ENCODE results near the gene NR4A2. TPM values are rescaled to one million over a fixed set of nuclear protein-coding genes. Genes with fewer than 3 reads are reported as not detected.
"Not testable (repeated sequence)": the region's sequence is repeated elsewhere in the genome, so short reads cannot be mapped to it uniquely, and the experiment has no call there.

NR4A2 gene
- total RNA-seq, 1 donor from 2014 or later = 8.3 TPM

DNA sequence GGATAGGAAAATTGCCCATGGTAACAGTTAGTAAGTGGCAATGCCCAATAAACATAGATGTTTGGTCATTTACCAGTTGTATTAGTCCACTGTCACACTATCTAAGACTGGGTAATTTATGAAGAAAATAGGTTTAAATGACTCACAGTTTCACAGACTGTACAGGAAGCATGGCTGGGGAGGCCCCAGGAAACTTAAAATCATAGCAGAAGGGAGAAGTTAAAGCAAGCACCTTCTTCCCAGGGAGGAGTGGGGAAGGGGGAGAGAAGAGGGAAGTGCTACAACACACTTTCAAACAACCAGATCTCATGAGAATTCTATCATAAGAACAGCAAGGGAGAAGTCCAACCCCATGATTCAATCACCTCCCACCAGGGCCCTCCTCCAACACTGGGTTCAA is 23.4 kb downstream of the NR4A2 start:
- H3K9me3 Mint-ChIP-seq (ENCODE audit: low read depth) = peaks cover 4% of the 10 kb centered on the region
- no peak overlapping the region for H3K4me3 Mint-ChIP-seq (ENCODE audit: low read depth)
- H3K27ac Mint-ChIP-seq = no peak overlapping the region
- peaks cover 2% of the 10 kb centered on the region for H3K27me3 Mint-ChIP-seq
- H3K36me3 Mint-ChIP-seq (ENCODE audit: insufficient read depth) = no peaks in the 10 kb centered on the region
- TF ChIP-seq, protein P1, sequence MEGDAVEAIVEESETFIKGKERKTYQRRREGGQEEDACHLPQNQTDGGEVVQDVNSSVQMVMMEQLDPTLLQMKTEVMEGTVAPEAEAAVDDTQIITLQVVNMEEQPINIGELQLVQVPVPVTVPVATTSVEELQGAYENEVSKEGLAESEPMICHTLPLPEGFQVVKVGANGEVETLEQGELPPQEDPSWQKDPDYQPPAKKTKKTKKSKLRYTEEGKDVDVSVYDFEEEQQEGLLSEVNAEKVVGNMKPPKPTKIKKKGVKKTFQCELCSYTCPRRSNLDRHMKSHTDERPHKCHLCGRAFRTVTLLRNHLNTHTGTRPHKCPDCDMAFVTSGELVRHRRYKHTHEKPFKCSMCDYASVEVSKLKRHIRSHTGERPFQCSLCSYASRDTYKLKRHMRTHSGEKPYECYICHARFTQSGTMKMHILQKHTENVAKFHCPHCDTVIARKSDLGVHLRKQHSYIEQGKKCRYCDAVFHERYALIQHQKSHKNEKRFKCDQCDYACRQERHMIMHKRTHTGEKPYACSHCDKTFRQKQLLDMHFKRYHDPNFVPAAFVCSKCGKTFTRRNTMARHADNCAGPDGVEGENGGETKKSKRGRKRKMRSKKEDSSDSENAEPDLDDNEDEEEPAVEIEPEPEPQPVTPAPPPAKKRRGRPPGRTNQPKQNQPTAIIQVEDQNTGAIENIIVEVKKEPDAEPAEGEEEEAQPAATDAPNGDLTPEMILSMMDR (IDR thresholded peaks at IDR 0.05; ENCODE audit: unreplicated experiment) = no peak
- no peak for DNase-seq (ENCODE audit: low spot score, unreplicated experiment)
- peaks cover 3% of the 10 kb centered on the region for H3K4me1 Mint-ChIP-seq (ENCODE audit: low read depth)

DNA sequence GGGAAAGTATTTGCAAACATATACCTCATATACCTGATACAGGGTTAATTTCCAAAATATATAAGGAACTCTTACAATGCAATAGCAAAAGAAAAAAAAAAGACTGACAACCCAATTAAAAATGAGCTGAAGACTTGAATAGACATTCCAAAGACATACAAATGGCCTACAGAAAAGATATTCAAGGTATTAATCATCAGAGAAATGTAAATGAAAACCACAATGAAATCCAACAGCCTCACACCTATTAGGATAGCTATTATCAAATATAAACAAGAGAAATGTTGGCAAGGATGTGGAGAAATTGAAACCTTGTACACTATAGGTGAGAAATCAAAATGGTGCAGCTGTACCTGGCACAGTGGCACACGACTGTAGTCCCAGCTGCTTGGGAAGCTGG is 25.7 kb downstream of the NR4A2 start:
- H3K9me3 Mint-ChIP-seq (ENCODE audit: low read depth) = peaks cover 7% of the 10 kb centered on the region
- peaks cover 3% of the 10 kb centered on the region for H3K4me1 Mint-ChIP-seq (ENCODE audit: low read depth)
- H3K36me3 Mint-ChIP-seq (ENCODE audit: insufficient read depth) = no peaks in the 10 kb centered on the region
- DNase-seq (ENCODE audit: low spot score, unreplicated experiment) = no peak
- no peak overlapping the region for H3K27ac Mint-ChIP-seq
- TF ChIP-seq, protein P1 (IDR thresholded peaks at IDR 0.05; ENCODE audit: unreplicated experiment) = no peak
- peaks cover 2% of the 10 kb centered on the region for H3K27me3 Mint-ChIP-seq
- no peak overlapping the region for H3K4me3 Mint-ChIP-seq (ENCODE audit: low read depth)

DNA sequence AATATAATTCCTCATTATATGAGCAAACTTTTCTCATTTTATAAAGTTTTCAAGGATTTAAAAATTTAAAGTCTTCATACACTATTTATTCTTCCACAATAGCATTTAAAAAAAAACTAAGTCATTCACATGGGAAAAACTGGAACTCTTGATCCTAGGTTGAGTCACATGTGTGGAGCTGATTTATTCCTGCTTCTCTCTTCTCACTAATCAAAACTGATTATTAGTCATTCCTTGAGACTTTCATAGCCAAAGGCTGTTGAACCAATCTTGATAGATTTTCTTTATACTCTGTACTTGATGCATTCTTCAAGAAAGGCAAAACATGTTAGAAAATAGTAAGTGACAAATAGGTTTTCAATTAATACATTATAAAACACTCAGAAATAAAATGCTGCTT is 27.4 kb downstream of the NR4A2 start:
- H3K9me3 Mint-ChIP-seq (ENCODE audit: low read depth) = peaks cover 9% of the 10 kb centered on the region
- H3K4me3 Mint-ChIP-seq (ENCODE audit: low read depth) = no peak overlapping the region
- TF ChIP-seq, protein P1 (IDR thresholded peaks at IDR 0.05; ENCODE audit: unreplicated experiment) = no peak
- no peak for DNase-seq (ENCODE audit: low spot score, unreplicated experiment)
- peaks cover 2% of the 10 kb centered on the region for H3K27me3 Mint-ChIP-seq
- H3K36me3 Mint-ChIP-seq (ENCODE audit: insufficient read depth) = no peaks in the 10 kb centered on the region
- no peaks in the 10 kb centered on the region for H3K4me1 Mint-ChIP-seq (ENCODE audit: low read depth)
- H3K27ac Mint-ChIP-seq = no peak overlapping the region

DNA sequence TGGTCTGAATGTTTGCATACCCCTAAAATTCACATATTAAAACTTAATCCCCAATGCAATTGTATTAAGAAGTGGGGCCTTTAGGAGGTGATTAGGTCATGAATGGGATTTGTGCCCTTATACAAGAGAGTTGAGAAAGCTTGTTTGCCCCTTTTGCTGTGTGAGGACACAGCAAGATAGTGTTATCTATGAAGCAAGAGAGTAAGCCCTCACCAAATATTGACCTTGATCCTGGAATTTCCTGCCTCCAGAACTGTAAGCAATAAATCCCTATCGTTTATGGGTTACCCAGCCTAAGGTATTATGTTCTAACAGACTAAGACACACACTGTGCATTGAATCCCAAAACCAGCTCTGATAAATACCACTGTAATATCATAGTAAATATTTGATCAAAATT is 32.2 kb downstream of the NR4A2 start:
- Mint-ChIP-seq H3K27ac (no peak overlapping the region), H3K9me3 (ENCODE audit: low read depth) (peaks cover 14% of the 10 kb centered on the region), H3K4me3 (ENCODE audit: low read depth) (no peak overlapping the region), H3K36me3 (ENCODE audit: insufficient read depth) (peaks cover 4% of the 10 kb centered on the region), H3K4me1 (ENCODE audit: low read depth) (no peaks in the 10 kb centered on the region), H3K27me3 (no peaks in the 10 kb centered on the region)
- no peak for DNase-seq (ENCODE audit: low spot score, unreplicated experiment)
- TF ChIP-seq, protein P1 (IDR thresholded peaks at IDR 0.05; ENCODE audit: unreplicated experiment) = no peak

DNA sequence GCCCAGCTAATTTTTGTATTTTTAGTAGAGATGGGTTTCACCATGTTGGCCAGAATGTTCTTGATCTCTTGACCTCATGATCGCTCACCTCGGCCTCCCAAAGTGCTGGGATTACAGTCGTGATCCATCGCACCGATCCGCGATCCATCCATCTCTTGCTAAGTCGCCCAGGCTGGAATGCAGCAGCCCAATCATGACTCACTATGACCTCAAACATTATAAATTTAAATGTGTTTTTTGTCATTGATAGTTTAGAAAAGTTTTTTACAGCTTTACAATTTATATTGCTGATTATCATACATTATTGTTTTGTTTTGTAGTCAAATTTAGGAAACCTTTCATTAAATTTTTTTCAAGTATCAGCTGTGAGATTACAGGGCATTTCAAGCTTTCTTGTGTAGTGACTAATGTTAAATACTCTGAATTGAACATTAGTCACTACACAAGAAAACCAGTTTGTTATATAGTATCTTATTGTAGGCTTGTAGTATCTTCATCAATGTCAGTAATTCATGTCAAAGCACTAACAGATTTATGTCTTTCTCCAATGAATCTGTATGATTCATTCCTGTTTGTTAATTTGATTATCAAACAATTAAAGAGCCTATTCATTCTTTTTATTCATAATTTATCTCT is 37.5 kb downstream of the NR4A2 start:
- no peak for DNase-seq (ENCODE audit: low spot score, unreplicated experiment)
- Mint-ChIP-seq H3K4me3 (ENCODE audit: low read depth) (no peak overlapping the region), H3K27me3 (no peaks in the 10 kb centered on the region), H3K36me3 (ENCODE audit: insufficient read depth) (peaks cover 3% of the 10 kb centered on the region), H3K4me1 (ENCODE audit: low read depth) (no peaks in the 10 kb centered on the region), H3K9me3 (ENCODE audit: low read depth) (peaks cover 9% of the 10 kb centered on the region), H3K27ac (no peak overlapping the region)
- TF ChIP-seq, protein P1 (IDR thresholded peaks at IDR 0.05; ENCODE audit: unreplicated experiment) = no peak

DNA sequence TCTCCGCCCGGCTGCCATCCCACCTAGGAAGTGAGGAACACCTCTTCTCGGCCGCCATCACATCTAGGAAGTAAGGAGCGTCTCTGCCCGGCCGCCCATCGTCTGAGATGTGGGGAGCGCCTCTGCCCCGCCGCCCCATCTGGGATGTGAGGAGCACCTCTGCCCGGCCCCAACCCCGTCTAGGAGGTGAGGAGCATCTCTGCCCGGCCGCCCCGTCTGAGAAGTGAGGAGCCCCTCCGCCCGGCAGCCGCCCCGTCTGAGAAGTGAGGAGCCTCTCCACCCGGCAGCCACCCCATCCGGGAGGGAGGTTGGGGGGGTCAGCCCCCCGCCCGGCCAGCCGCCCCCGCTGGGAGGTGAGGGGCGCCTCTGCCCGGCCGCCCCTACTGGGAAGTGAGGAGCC is 39.1 kb downstream of the NR4A2 start:
- DNase-seq (ENCODE audit: low spot score, unreplicated experiment); H3K36me3 Mint-ChIP-seq (ENCODE audit: insufficient read depth); H3K27me3 Mint-ChIP-seq; H3K27ac Mint-ChIP-seq; H3K9me3 Mint-ChIP-seq (ENCODE audit: low read depth); H3K4me3 Mint-ChIP-seq (ENCODE audit: low read depth); H3K4me1 Mint-ChIP-seq (ENCODE audit: low read depth): not testable (repeated sequence)

Data from progenitor cell of endocrine pancreas (in vitro differentiated cells).